ENCODE measurements around the gene CNOT6. TPM values are rescaled to one million over a fixed set of nuclear protein-coding genes. Genes with fewer than 3 reads are reported as not detected.
A peak's percentile ranks its signal among the peaks of the same experiment; 100 is the strongest.
"Not testable (repeated sequence)": the region's sequence is repeated elsewhere in the genome, so short reads cannot be mapped to it uniquely, and the experiment has no call there.

CNOT6 gene
- total and polyA plus RNA-seq, 9 donors, result 11.7 to 29.7 (median 23.7) TPM

- no peak for DNase-seq
- Histone ChIP-seq H3K4me3 (ENCODE audit: low read length) (no peak overlapping the region), H3K4me1 (ENCODE audit: control insufficient read depth, insufficient read depth, low read length) (no peaks in the 10 kb centered on the region), H3K27me3 (ENCODE audit: control insufficient read depth, insufficient read depth, low read length) (peaks cover 4% of the 10 kb centered on the region), H3K27ac (ENCODE audit: low read length) (no peak overlapping the region), H3K36me3 (ENCODE audit: control insufficient read depth, insufficient read depth, low read length) (no peaks in the 10 kb centered on the region), H3K9me3 (replicated peaks; ENCODE audit: control insufficient read depth, low read depth, low read length) (no peaks in the 10 kb centered on the region)
- whole genome bisulfite sequencing (ENCODE audit: insufficient coverage), result 82% methylated on average over 11 of the region's 11 CpGs
Observed at GRCh38 chr5:180470361-180470760, 23.8 kb upstream of the CNOT6 start.

- H3K27ac ChIP-seq (ENCODE audit: low read length), result no peak overlapping the region
- peaks cover 4% of the 10 kb centered on the region for H3K27me3 ChIP-seq (ENCODE audit: control insufficient read depth, insufficient read depth, low read length)
- no peaks in the 10 kb centered on the region for H3K4me1 ChIP-seq (ENCODE audit: control insufficient read depth, insufficient read depth, low read length)
- WGBS (ENCODE audit: insufficient coverage), result 20% methylated on average over 7 of the region's 16 CpGs
- no peak overlapping the region for H3K4me3 ChIP-seq (ENCODE audit: low read length)
- H3K9me3 ChIP-seq (replicated peaks; ENCODE audit: control insufficient read depth, low read depth, low read length), result no peaks in the 10 kb centered on the region
- no peaks in the 10 kb centered on the region for H3K36me3 ChIP-seq (ENCODE audit: control insufficient read depth, insufficient read depth, low read length)
- peak; percentile 75 for DNase-seq
Observed at GRCh38 chr5:180470966-180471582, 23.1 kb upstream of the CNOT6 start.

- H3K27ac ChIP-seq (ENCODE audit: low read length), result no peak overlapping the region
- no peak for DNase-seq
- H3K4me3 ChIP-seq (ENCODE audit: low read length), result no peak overlapping the region
- H3K27me3 ChIP-seq (ENCODE audit: control insufficient read depth, insufficient read depth, low read length), result peaks cover 4% of the 10 kb centered on the region
- no peaks in the 10 kb centered on the region for H3K36me3 ChIP-seq (ENCODE audit: control insufficient read depth, insufficient read depth, low read length)
- no peaks in the 10 kb centered on the region for H3K4me1 ChIP-seq (ENCODE audit: control insufficient read depth, insufficient read depth, low read length)
- H3K9me3 ChIP-seq (replicated peaks; ENCODE audit: control insufficient read depth, low read depth, low read length), result no peaks in the 10 kb centered on the region
- 68% methylated on average over 4 of the region's 7 CpGs for WGBS (ENCODE audit: insufficient coverage)
Observed at GRCh38 chr5:180471866-180472265, 22.3 kb upstream of the CNOT6 start.

DNA sequence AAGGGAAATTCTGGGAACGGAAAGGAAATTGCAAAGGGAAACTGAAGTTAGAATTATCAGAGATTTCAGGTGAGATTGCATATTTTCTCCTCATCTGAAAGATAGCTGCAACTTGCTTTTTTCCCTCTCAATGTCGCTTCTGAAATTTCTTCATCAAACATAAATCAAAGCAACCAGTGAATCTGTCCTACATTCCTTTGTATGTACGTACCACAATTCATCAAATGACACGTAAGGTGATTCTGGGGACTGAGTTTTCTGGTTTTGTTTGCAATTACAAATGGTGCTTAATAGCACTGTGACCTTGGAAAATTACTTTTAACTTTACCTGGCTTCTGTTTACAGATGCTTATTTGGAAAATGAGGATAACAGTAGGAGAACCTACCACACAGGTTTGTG lies 21.9 kb upstream of the CNOT6 start:
- no peak overlapping the region for H3K27ac ChIP-seq (ENCODE audit: low read length)
- no peaks in the 10 kb centered on the region for H3K36me3 ChIP-seq (ENCODE audit: control insufficient read depth, insufficient read depth, low read length)
- no peaks in the 10 kb centered on the region for H3K4me1 ChIP-seq (ENCODE audit: control insufficient read depth, insufficient read depth, low read length)
- no peak for DNase-seq
- WGBS (ENCODE audit: insufficient coverage), result no CpG with 5 or more reads among the region's 4 CpGs
- peaks cover 4% of the 10 kb centered on the region for H3K27me3 ChIP-seq (ENCODE audit: control insufficient read depth, insufficient read depth, low read length)
- H3K9me3 ChIP-seq (replicated peaks; ENCODE audit: control insufficient read depth, low read depth, low read length), result no peaks in the 10 kb centered on the region
- no peak overlapping the region for H3K4me3 ChIP-seq (ENCODE audit: low read length)

- not testable (repeated sequence) for H3K27ac ChIP-seq (ENCODE audit: low read length); DNase-seq; H3K36me3 ChIP-seq (ENCODE audit: control insufficient read depth, insufficient read depth, low read length); H3K4me1 ChIP-seq (ENCODE audit: control insufficient read depth, insufficient read depth, low read length); H3K9me3 ChIP-seq (replicated peaks; ENCODE audit: control insufficient read depth, low read depth, low read length); H3K27me3 ChIP-seq (ENCODE audit: control insufficient read depth, insufficient read depth, low read length); H3K4me3 ChIP-seq (ENCODE audit: low read length)
- no CpG with 5 or more reads among the region's 8 CpGs for WGBS (ENCODE audit: insufficient coverage)
Observed at GRCh38 chr5:180473386-180473785, 20.8 kb upstream of the CNOT6 start.

- Histone ChIP-seq H3K27me3 (ENCODE audit: control insufficient read depth, insufficient read depth, low read length) (peaks cover 4% of the 10 kb centered on the region), H3K4me3 (ENCODE audit: low read length) (no peak overlapping the region), H3K4me1 (ENCODE audit: control insufficient read depth, insufficient read depth, low read length) (no peaks in the 10 kb centered on the region), H3K27ac (ENCODE audit: low read length) (no peak overlapping the region), H3K36me3 (ENCODE audit: control insufficient read depth, insufficient read depth, low read length) (no peaks in the 10 kb centered on the region), H3K9me3 (replicated peaks; ENCODE audit: control insufficient read depth, low read depth, low read length) (no peaks in the 10 kb centered on the region)
- WGBS (ENCODE audit: insufficient coverage), result 83% methylated on average over 8 of the region's 11 CpGs
- no peak for DNase-seq
Observed at GRCh38 chr5:180474569-180474968, 19.6 kb upstream of the CNOT6 start.

DNA sequence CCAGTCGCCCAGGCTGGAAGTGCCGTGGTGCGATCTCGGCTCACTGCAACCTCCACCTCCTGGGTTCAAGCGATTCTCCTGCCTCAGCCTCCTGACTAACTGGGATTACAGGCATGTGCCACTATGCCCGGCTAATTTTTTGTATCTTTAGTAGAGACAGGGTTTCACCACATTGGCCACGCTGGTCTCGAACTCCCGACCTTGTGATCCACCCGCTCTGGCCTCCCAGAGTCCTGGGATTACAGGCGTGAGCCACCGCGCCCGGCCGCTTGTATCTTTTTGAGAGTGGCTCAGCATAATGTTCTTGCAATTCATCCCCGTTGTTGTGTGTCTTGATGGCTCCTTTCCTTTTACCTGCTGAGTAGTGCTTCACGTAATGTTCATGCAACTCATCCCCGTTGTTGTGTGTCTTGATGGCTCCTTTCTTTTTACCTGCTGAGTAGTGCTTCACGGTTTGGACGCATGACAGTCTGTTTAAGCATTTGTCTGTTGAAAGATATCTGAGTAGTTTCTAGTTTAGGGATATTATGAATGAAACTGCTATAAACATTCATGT lies 18.1 kb upstream of the CNOT6 start:
- H3K9me3 ChIP-seq (replicated peaks; ENCODE audit: control insufficient read depth, low read depth, low read length); H3K27ac ChIP-seq (ENCODE audit: low read length); H3K4me1 ChIP-seq (ENCODE audit: control insufficient read depth, insufficient read depth, low read length); H3K36me3 ChIP-seq (ENCODE audit: control insufficient read depth, insufficient read depth, low read length); H3K27me3 ChIP-seq (ENCODE audit: control insufficient read depth, insufficient read depth, low read length); DNase-seq; H3K4me3 ChIP-seq (ENCODE audit: low read length): not testable (repeated sequence)
- 81% methylated on average over 9 of the region's 20 CpGs for WGBS (ENCODE audit: insufficient coverage)

DNA sequence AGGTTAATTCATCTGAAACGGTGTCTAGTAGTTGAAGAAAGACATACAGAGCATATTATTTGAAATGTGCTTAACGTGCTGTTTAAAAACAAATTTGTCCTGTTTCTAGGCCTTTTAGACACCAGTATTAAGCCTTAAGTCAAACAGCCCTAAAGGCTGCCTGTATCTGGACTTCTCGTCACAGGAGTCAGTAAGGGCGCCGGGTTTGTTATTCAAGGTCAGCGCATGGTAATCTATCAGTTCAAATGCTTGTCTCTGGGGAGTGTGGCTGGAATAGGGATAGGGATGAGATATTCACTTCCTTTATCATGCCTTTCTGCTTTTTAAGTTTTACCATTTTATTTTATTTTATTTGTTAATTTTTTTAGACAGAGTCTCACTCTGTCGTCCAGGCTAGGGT lies 9.4 kb upstream of the CNOT6 start:
- no peaks in the 10 kb centered on the region for H3K4me1 ChIP-seq (ENCODE audit: control insufficient read depth, insufficient read depth, low read length)
- H3K4me3 ChIP-seq (ENCODE audit: low read length), result no peak overlapping the region
- H3K27ac ChIP-seq (ENCODE audit: low read length), result no peak overlapping the region
- DNase-seq, result no peak
- H3K36me3 ChIP-seq (ENCODE audit: control insufficient read depth, insufficient read depth, low read length), result no peaks in the 10 kb centered on the region
- H3K27me3 ChIP-seq (ENCODE audit: control insufficient read depth, insufficient read depth, low read length), result no peaks in the 10 kb centered on the region
- H3K9me3 ChIP-seq (replicated peaks; ENCODE audit: control insufficient read depth, low read depth, low read length), result no peaks in the 10 kb centered on the region
- WGBS (ENCODE audit: insufficient coverage), result no CpG with 5 or more reads among the region's 7 CpGs

GRCh38 chr5:180486636-180487149 lies 7.5 kb upstream of the CNOT6 start:
- Histone ChIP-seq H3K4me1 (ENCODE audit: control insufficient read depth, insufficient read depth, low read length) (no peaks in the 10 kb centered on the region), H3K4me3 (ENCODE audit: low read length) (no peak overlapping the region), H3K9me3 (replicated peaks; ENCODE audit: control insufficient read depth, low read depth, low read length) (no peaks in the 10 kb centered on the region), H3K36me3 (ENCODE audit: control insufficient read depth, insufficient read depth, low read length) (no peaks in the 10 kb centered on the region), H3K27me3 (ENCODE audit: control insufficient read depth, insufficient read depth, low read length) (no peaks in the 10 kb centered on the region), H3K27ac (ENCODE audit: low read length) (no peak overlapping the region)
- WGBS (ENCODE audit: insufficient coverage), result 67% methylated on average over 1 of the region's 9 CpGs
- no peak for DNase-seq

DNA sequence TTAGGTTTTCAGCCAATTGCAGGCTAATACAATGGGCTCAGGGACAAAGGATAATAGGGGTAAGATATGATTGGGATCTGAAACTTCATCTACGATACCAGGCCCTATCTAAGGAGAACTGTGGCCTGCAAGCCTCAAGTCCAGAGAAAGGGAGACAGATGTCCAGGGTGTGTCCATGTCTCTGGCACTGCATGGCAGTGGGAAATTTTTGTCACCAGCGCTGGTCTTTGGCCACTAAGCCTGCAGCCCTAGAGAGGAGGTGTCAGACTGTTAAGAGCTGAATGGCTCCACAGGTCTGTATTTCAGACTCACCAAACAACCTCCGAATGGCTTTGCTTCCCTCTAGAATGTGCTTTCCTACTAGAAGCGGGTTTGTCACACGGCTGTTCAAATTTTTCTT lies 6.6 kb upstream of the CNOT6 start:
- no peak for DNase-seq
- H3K27ac ChIP-seq (ENCODE audit: low read length), result no peak overlapping the region
- 94% methylated on average over 5 of the region's 5 CpGs for WGBS (ENCODE audit: insufficient coverage)
- H3K9me3 ChIP-seq (replicated peaks; ENCODE audit: control insufficient read depth, low read depth, low read length), result no peaks in the 10 kb centered on the region
- no peaks in the 10 kb centered on the region for H3K4me1 ChIP-seq (ENCODE audit: control insufficient read depth, insufficient read depth, low read length)
- no peak overlapping the region for H3K4me3 ChIP-seq (ENCODE audit: low read length)
- no peaks in the 10 kb centered on the region for H3K36me3 ChIP-seq (ENCODE audit: control insufficient read depth, insufficient read depth, low read length)
- no peaks in the 10 kb centered on the region for H3K27me3 ChIP-seq (ENCODE audit: control insufficient read depth, insufficient read depth, low read length)

All from muscle of leg (tissue), 11 donors.